ENCODE measurements around the gene RPS16.
A peak's percentile ranks its signal among the peaks of the same experiment; 100 is the strongest.

RPS16 gene

DNA sequence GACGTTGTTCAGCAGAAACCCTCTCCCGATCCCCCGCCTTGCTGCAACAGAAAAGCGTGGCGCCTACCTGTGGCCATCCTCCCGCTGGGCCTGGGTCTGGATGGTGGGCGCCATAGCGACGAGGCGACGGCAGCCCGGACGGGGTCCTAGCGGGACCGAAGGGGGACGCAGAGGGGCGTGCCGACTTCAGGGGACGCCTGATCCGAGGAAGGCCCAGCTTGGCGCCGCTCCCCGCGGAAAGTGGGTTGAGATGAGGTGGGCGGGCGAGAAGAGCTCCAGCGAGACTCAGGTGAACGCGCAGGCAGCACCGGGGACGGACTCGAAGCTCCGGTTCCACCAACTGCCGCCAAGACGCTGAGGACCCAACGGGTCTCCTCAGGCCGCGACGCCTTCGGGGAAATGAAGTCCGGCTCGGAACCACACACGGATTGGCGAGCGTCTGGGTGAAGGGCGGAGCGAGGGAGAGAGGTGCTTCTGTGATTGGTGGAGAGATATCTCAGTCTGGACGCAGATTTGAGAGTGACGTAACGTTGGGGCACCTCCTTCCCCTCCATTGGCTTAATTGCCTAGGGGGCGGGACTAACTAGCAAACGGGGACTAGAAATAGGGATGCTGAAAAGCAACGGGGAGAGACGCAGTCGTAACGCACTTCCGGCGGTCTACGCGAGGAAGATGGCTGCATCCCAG, 44.9 kb downstream of the RPS16 start, which contains the start of the genes MED29 and PAF1:
Gene MED29 (plus strand): TSS at position 628 of the 687 bp plus-strand sequence. CDS start 45 bp downstream, at position 673.
Gene PAF1 (minus strand): TSS at position 356 of the 687 bp plus-strand sequence. CDS start 242 bp downstream, at position 114.
- TF ChIP-seq ZNF384 (IDR thresholded peaks at IDR 0.05) = no peak
- no peak for TF ChIP-seq NFRKB (IDR thresholded peaks at IDR 0.05)
- TF ChIP-seq LEF1 (IDR thresholded peaks at IDR 0.05; ENCODE audit: borderline replicate concordance) = no peak
- TF ChIP-seq, protein P1, sequence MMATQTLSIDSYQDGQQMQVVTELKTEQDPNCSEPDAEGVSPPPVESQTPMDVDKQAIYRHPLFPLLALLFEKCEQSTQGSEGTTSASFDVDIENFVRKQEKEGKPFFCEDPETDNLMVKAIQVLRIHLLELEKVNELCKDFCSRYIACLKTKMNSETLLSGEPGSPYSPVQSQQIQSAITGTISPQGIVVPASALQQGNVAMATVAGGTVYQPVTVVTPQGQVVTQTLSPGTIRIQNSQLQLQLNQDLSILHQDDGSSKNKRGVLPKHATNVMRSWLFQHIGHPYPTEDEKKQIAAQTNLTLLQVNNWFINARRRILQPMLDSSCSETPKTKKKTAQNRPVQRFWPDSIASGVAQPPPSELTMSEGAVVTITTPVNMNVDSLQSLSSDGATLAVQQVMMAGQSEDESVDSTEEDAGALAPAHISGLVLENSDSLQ (IDR thresholded peaks at IDR 0.05) = peak; percentile 99
- TF ChIP-seq ELF4 (IDR thresholded peaks at IDR 0.05) = peak; percentile 72; the same call in 1 of the 2 replicates
- no peak for TF ChIP-seq FOXK2 (IDR thresholded peaks at IDR 0.05)
- TF ChIP-seq BHLHE40 (IDR thresholded peaks at IDR 0.05; ENCODE audit: borderline replicate concordance) = no peak
- TF ChIP-seq SUZ12 (IDR thresholded peaks at IDR 0.05) = no peak
- no peak for TF ChIP-seq TARDBP (IDR thresholded peaks at IDR 0.05)
- TF ChIP-seq L3MBTL2 (conservative IDR thresholded peaks at IDR 0.05) = peak; percentile 79
- TF ChIP-seq SP1 (IDR thresholded peaks at IDR 0.05) = no peak
- TF ChIP-seq CTBP1 (IDR thresholded peaks at IDR 0.05; ENCODE audit: borderline replicate concordance) = no peak; the same call in 1 of the 2 replicates
- TF ChIP-seq ARNT (IDR thresholded peaks at IDR 0.05) = no peak
- TF ChIP-seq FOXM1 (IDR thresholded peaks at IDR 0.05; ENCODE audit: borderline replicate concordance) = no peak
- no peak for TF ChIP-seq HDGF (IDR thresholded peaks at IDR 0.05; ENCODE audit: borderline replicate concordance)
- no peak for TF ChIP-seq FOXA1 (IDR thresholded peaks at IDR 0.05)
- POLR2A ChIA-PET = interaction anchor here (0.6 to 2.2 kb wide), 18 partner anchors 10 to 264 kb away, joined by 3 to 30 read pairs (median 4); partner anchors contain the start of genes EID2, PLEKHG2, RPS16 and SAMD4B

GRCh38 chr19:39390451-39390750, 45.3 kb downstream of the RPS16 start:
- DNase-seq (ENCODE audit: extremely low spot score) = no peak
- CTCF ChIA-PET = interaction anchor here (0.9 kb wide), 1 partner anchor 22 kb away, joined by 4 read pairs; no protein-coding TSS in a partner anchor
- TF ChIP-seq ARNT (IDR thresholded peaks at IDR 0.05) (no peak), BHLHE40 (IDR thresholded peaks at IDR 0.05; ENCODE audit: borderline replicate concordance) (no peak), ZNF384 (IDR thresholded peaks at IDR 0.05) (no peak)
- POLR2A ChIA-PET = interaction anchor here (0.9 to 2.2 kb wide), 10 partner anchors 14 to 149 kb away, joined by 3 to 30 read pairs (median 4); partner anchors contain the start of genes EID2, PLEKHG2, RPS16 and SAMD4B

More for the DNA sequence above, 44.9 kb downstream of the RPS16 start, which contains the start of the genes MED29 and PAF1:
- DNase-seq (ENCODE audit: extremely low spot score) = peak; percentile 98
- CTCF ChIA-PET = interaction anchor here (0.9 kb wide), 1 partner anchor 22 kb away, joined by 4 read pairs; no protein-coding TSS in a partner anchor

DNA sequence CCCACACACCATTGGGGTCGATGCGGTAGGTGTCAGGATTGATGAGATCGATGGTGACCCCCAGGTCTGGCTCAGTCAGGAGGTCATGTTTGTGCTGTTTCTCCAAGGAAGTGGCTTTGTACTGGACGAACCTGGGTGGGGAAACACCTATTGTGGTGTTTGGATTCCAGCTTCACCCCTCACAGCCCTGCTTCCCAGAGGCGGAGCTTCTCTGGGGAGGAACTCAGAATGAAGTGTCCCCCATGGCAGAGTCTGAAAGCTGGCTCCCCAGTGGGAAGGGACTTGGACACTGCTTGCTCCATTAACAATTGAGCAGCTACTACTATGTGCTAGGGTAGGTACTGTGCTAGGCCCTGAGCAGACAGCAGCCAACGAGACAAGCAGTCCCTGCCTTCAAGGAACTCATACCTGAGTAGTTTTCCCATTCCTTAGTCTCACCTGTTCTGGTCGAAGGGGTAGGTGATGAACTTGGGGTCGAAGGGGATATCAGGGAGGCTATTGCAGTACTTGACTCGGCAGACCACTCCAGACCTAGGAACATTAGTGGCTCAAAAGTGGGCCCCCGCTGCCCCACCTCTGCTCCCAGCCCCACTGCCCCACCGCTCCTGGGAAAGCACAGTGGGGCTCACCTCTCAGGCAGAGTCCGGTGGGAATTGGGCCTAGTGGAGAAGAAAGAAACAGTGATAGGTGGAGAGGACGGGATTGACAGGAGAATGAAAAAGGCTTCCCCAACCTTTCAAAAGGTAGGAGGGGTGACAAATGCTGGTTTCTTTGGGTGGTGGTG, 45.9 kb downstream of the RPS16 start:
- POLR2A ChIA-PET = interaction anchor here (1.6 to 1.8 kb wide), 2 partner anchors 14 to 39 kb away, joined by 4 to 10 read pairs; no protein-coding TSS in a partner anchor
- DNase-seq (ENCODE audit: extremely low spot score) = no peak
- CTCF ChIA-PET = no interaction called here
- TF ChIP-seq CTBP1 (IDR thresholded peaks at IDR 0.05; ENCODE audit: borderline replicate concordance) (no peak), SP1 (IDR thresholded peaks at IDR 0.05) (no peak)
- TF ChIP-seq, protein P1 (IDR thresholded peaks at IDR 0.05) = peak; percentile 50; the same call in 1 of the 2 replicates

- ChIA-PET POLR2A (no interaction called here), CTCF (no interaction called here)
- TF ChIP-seq HDGF (IDR thresholded peaks at IDR 0.05; ENCODE audit: borderline replicate concordance) (no peak), CTBP1 (IDR thresholded peaks at IDR 0.05; ENCODE audit: borderline replicate concordance) (no peak), ZNF384 (IDR thresholded peaks at IDR 0.05) (no peak), NFRKB (IDR thresholded peaks at IDR 0.05) (no peak), ARNT (IDR thresholded peaks at IDR 0.05) (no peak), SUZ12 (IDR thresholded peaks at IDR 0.05) (no peak), ELF4 (IDR thresholded peaks at IDR 0.05) (no peak), FOXK2 (IDR thresholded peaks at IDR 0.05) (no peak), SP1 (IDR thresholded peaks at IDR 0.05) (no peak), BHLHE40 (IDR thresholded peaks at IDR 0.05; ENCODE audit: borderline replicate concordance) (no peak), FOXA1 (IDR thresholded peaks at IDR 0.05) (no peak), FOXM1 (IDR thresholded peaks at IDR 0.05; ENCODE audit: borderline replicate concordance) (no peak), L3MBTL2 (conservative IDR thresholded peaks at IDR 0.05) (no peak), LEF1 (IDR thresholded peaks at IDR 0.05; ENCODE audit: borderline replicate concordance) (no peak), TARDBP (IDR thresholded peaks at IDR 0.05) (no peak)
- TF ChIP-seq, protein P1 (IDR thresholded peaks at IDR 0.05) = no peak
- no peak for DNase-seq (ENCODE audit: extremely low spot score)
Observed at GRCh38 chr19:39388657-39389056, 47.1 kb downstream of the RPS16 start.

DNA sequence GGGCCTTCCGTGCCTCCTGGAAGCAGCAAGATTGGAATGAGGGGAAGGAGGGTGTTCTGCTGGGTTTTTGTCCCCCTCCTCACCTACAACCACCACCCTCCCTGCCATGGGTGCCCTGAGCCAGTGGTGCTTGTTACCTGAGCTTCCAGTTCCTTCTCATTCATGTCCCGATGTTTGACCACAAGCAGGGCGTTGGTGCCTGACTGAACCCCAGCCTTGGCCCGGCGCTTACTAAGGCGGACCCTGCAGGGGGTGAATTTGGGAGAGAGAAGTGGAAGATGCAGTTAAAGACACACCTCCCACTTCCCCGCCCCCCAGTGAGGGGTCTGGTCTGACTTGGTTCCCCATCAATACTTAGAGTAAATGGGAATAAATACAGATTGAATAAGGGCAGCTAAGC, 49.2 kb downstream of the RPS16 start:
- no peak for TF ChIP-seq L3MBTL2 (conservative IDR thresholded peaks at IDR 0.05)
- TF ChIP-seq ELF4 (IDR thresholded peaks at IDR 0.05) = no peak
- TF ChIP-seq SP1 (IDR thresholded peaks at IDR 0.05) = no peak
- no peak for TF ChIP-seq FOXA1 (IDR thresholded peaks at IDR 0.05)
- no peak for TF ChIP-seq FOXM1 (IDR thresholded peaks at IDR 0.05; ENCODE audit: borderline replicate concordance)
- TF ChIP-seq CTBP1 (IDR thresholded peaks at IDR 0.05; ENCODE audit: borderline replicate concordance) = no peak
- no peak for TF ChIP-seq BHLHE40 (IDR thresholded peaks at IDR 0.05; ENCODE audit: borderline replicate concordance)
- no peak for TF ChIP-seq FOXK2 (IDR thresholded peaks at IDR 0.05)
- TF ChIP-seq SUZ12 (IDR thresholded peaks at IDR 0.05) = no peak
- TF ChIP-seq HDGF (IDR thresholded peaks at IDR 0.05; ENCODE audit: borderline replicate concordance) = no peak
- no peak for TF ChIP-seq LEF1 (IDR thresholded peaks at IDR 0.05; ENCODE audit: borderline replicate concordance)
- TF ChIP-seq, protein P1 (IDR thresholded peaks at IDR 0.05) = no peak
- TF ChIP-seq TARDBP (IDR thresholded peaks at IDR 0.05) = no peak
- no peak for DNase-seq (ENCODE audit: extremely low spot score)
- ChIA-PET CTCF (no interaction called here), POLR2A (interaction anchor here (1.0 kb wide), 1 partner anchor 49 kb away, joined by 3 read pairs; the partner anchor contains the start of gene RPS16)

Data from HEK293T (cell line).